GM19239 (cell line): ENCODE data around the gene SETD2.

ENCODE experiments used
- DNase-seq: peaks from one replicate; pipeline ENCODE4 v3.0.0; 2011; ENCODE audit warnings: low spot score; ENCODE audit not compliant: insufficient read length
- FAIRE-seq: peaks from 2 replicates; lab custom pipeline; 2011; peaks lifted over from hg19 to GRCh38; lab: Jason Lieb, UNC

SETD2 gene

GRCh38 chr3:47003461-47004368 is 160.2 kb downstream of the SETD2 start:
- FAIRE-seq (no peak), DNase-seq (no peak)

GRCh38 chr3:47003056-47003410 is 160.9 kb downstream of the SETD2 start:
- no peak for FAIRE-seq
- DNase-seq, result no peak

- DNase-seq (no peak), FAIRE-seq (no peak)
Observed at GRCh38 chr3:47002171-47003055, 161.5 kb downstream of the SETD2 start.

GRCh38 chr3:47001731-47002170 is 162.2 kb downstream of the SETD2 start:
- FAIRE-seq, result no peak

GRCh38 chr3:47000922-47001730 is 162.8 kb downstream of the SETD2 start:
- FAIRE-seq (no peak), DNase-seq (no peak)

More at GRCh38 chr3:47001731-47002170, 162.2 kb downstream of the SETD2 start:
- no peak for DNase-seq

GRCh38 chr3:47000198-47000815 is 163.6 kb downstream of the SETD2 start:
- FAIRE-seq, result no peak

GRCh38 chr3:46999516-47000197 is 164.3 kb downstream of the SETD2 start:
- DNase-seq, result no peak
- FAIRE-seq, result no peak

More at GRCh38 chr3:47000198-47000815, 163.6 kb downstream of the SETD2 start:
- no peak for DNase-seq

GRCh38 chr3:46998852-46999515 is 164.9 kb downstream of the SETD2 start:
- FAIRE-seq (no peak), DNase-seq (no peak)

- DNase-seq (peak; percentile 94), FAIRE-seq (peak; percentile 82)
Observed at GRCh38 chr3:46998121-46998851, 165.6 kb downstream of the SETD2 start.

- no peak for DNase-seq
- FAIRE-seq, result no peak
Observed at GRCh38 chr3:46997453-46998091, 166.3 kb downstream of the SETD2 start.

- FAIRE-seq (no peak), DNase-seq (no peak)
Observed at GRCh38 chr3:46996689-46997452, 167.0 kb downstream of the SETD2 start.

GRCh38 chr3:46995901-46996562 is 167.9 kb downstream of the SETD2 start:
- no peak for FAIRE-seq
- no peak for DNase-seq

- FAIRE-seq, result no peak
Observed at GRCh38 chr3:46994801-46995731, 168.8 kb downstream of the SETD2 start.

GRCh38 chr3:46993986-46994385 is 169.9 kb downstream of the SETD2 start:
- FAIRE-seq, result no peak

More at GRCh38 chr3:46994801-46995731, 168.8 kb downstream of the SETD2 start:
- no peak for DNase-seq

GRCh38 chr3:46993292-46993691 is 170.6 kb downstream of the SETD2 start:
- DNase-seq, result no peak
- FAIRE-seq, result no peak

More at GRCh38 chr3:46993986-46994385, 169.9 kb downstream of the SETD2 start:
- no peak for DNase-seq
